Retina (tissue), 1 donor: ENCODE data around the gene PCDH1.
"Not testable (repeated sequence)": the region's sequence is repeated elsewhere in the genome, so short reads cannot be mapped to it uniquely, and the experiment has no call there.

Experiments
- DNase-seq: peaks from one replicate; pipeline ENCODE4 v3.0.0-alpha.2; 2016

The PCDH1 gene

GRCh38 chr5:141897425-141897824, 19.2 kb upstream of the PCDH1 start:
- no peak for DNase-seq

- not testable (repeated sequence) for DNase-seq
These were observed 12.2 kb upstream of the PCDH1 start for GRCh38 chr5:141890429-141890828.

- DNase-seq = no peak
These were observed 11.2 kb upstream of the PCDH1 start for GRCh38 chr5:141889282-141889871.

GRCh38 chr5:141883892-141884318, 5.7 kb upstream of the PCDH1 start:
- DNase-seq = no peak

GRCh38 chr5:141883184-141883891, 5.1 kb upstream of the PCDH1 start:
- DNase-seq = peak; percentile 87

- peak; percentile 83 for DNase-seq
These were observed 4.5 kb upstream of the PCDH1 start for GRCh38 chr5:141882594-141883183.

GRCh38 chr5:141881886-141882285, 3.7 kb upstream of the PCDH1 start:
- peak; percentile 38 for DNase-seq

GRCh38 chr5:141880961-141881801, 3.0 kb upstream of the PCDH1 start:
- DNase-seq = peak; percentile 57

GRCh38 chr5:141879941-141880738, 1.9 kb upstream of the PCDH1 start:
- DNase-seq = peak; percentile 32

GRCh38 chr5:141879426-141879759, 1.2 kb upstream of the PCDH1 start:
- DNase-seq = no peak

GRCh38 chr5:141878711-141879425, 658 bp upstream of the PCDH1 start:
- peak; percentile 94 for DNase-seq

GRCh38 chr5:141877356-141878185, 639 bp downstream of the PCDH1 start:
- DNase-seq = peak; percentile 81

- peak; percentile 53 for DNase-seq
These were observed 1.4 kb downstream of the PCDH1 start for GRCh38 chr5:141876628-141877355.

- DNase-seq = peak; percentile 81
These were observed 2.2 kb downstream of the PCDH1 start for GRCh38 chr5:141875795-141876627.

GRCh38 chr5:141875022-141875740, 3.0 kb downstream of the PCDH1 start:
- no peak for DNase-seq

GRCh38 chr5:141874262-141874964, 3.8 kb downstream of the PCDH1 start:
- DNase-seq = no peak

- no peak for DNase-seq
These were observed 4.3 kb downstream of the PCDH1 start for GRCh38 chr5:141873933-141874261.
